PFSK-1 (cell line): ENCODE measurements around the gene RHOG.

Source experiments
- POLR2AphosphoS5 ChIP-seq: IDR thresholded peaks from 2 replicates; pipeline ENCODE4 v1.6.1; 2012; ENCODE audit warnings: low read depth, mild to moderate bottlenecking, control low read depth, low read length, moderate library complexity
- TAF1 ChIP-seq: IDR thresholded peaks from 2 replicates; pipeline ENCODE4 v1.6.1; 2012; ENCODE audit warnings: low read length, control low read depth, borderline replicate concordance; ENCODE audit not compliant: insufficient read depth

GRCh38 chr11:3853899-3854659 is 13.3 kb upstream of the RHOG start:
- TF ChIP-seq POLR2AphosphoS5: no peak
- TF ChIP-seq TAF1: no peak
